ENCODE data around the gene CHD5.

- TF ChIP-seq POLR2A (IDR thresholded peaks at IDR 0.05) (no peak), CTCF (IDR thresholded peaks at IDR 0.05) (no peak)
These were observed 91.2 kb downstream of the CHD5 start for GRCh38 chr1:6088956-6089355.

Measured in esophagus squamous epithelium (tissue), 4 donors.